Mesodermal cell (in vitro differentiated cells): ENCODE measurements around the gene IPMK.

Source experiments
- H3K27ac ChIP-seq: 2 replicates; pipeline ENCODE4 v1.7.0; 2013; ENCODE audit warnings: mild to moderate bottlenecking, low read depth, low read length, moderate library complexity; ENCODE audit not compliant: severe bottlenecking
- H3K36me3 ChIP-seq: 2 replicates; pipeline ENCODE4 v1.7.1; 2013; ENCODE audit warnings: mild to moderate bottlenecking, low read length, moderate library complexity; ENCODE audit not compliant: control insufficient read depth, insufficient read depth
- H3K4me1 ChIP-seq: one replicate; pipeline ENCODE4 v1.7.1; 2013; ENCODE audit warnings: mild to moderate bottlenecking, low read length; ENCODE audit not compliant: insufficient read depth, control insufficient read depth, poor library complexity, severe bottlenecking
- H3K4me3 ChIP-seq: 2 replicates; pipeline ENCODE4 v1.7.0; 2013; ENCODE audit warnings: low read length, control low read depth, mild to moderate bottlenecking; ENCODE audit not compliant: insufficient read depth, poor library complexity, severe bottlenecking; ENCODE audit errors: extremely low read depth
- H3K9me3 ChIP-seq: 2 replicates; pipeline ENCODE4 v1.7.1; 2013; ENCODE audit warnings: mild to moderate bottlenecking, low read length, moderate library complexity; ENCODE audit not compliant: control insufficient read depth
- WGBS, 2 experiments: methylation state at CpG; one replicate each; pipeline ENCODE4 v1.1.5; 2013; ENCODE audit warnings: missing lambda C conversion rate in 2 of 2; ENCODE audit not compliant: insufficient coverage in 2 of 2; 5-methylcytosine and 5-hydroxymethylcytosine counted together

The IPMK gene

GRCh38 chr10:58179238-58179637 lies 88.5 kb downstream of the IPMK start:
- 100% methylated on average over 1 to 2 of the region's 2 CpGs for WGBS, 2 experiments
- no peak overlapping the region for H3K27ac ChIP-seq
- H3K4me3 ChIP-seq: no peak overlapping the region
- no peaks in the 10 kb centered on the region for H3K36me3 ChIP-seq
- no peaks in the 10 kb centered on the region for H3K9me3 ChIP-seq
- H3K4me1 ChIP-seq: peaks cover 13% of the 10 kb centered on the region

- no peak overlapping the region for H3K4me3 ChIP-seq
- no peak overlapping the region for H3K27ac ChIP-seq
- no peaks in the 10 kb centered on the region for H3K9me3 ChIP-seq
- no peaks in the 10 kb centered on the region for H3K36me3 ChIP-seq
- peaks cover 13% of the 10 kb centered on the region for H3K4me1 ChIP-seq
- 83% methylated on average over 1 of the region's 1 CpG; no CpG with 5 or more reads in 1 of the 2 experiments for WGBS, 2 experiments
Observed at GRCh38 chr10:58178811-58179210, 88.9 kb downstream of the IPMK start.

GRCh38 chr10:58177362-58177947 lies 90.2 kb downstream of the IPMK start:
- no CpG with 5 or more reads among the region's 3 CpGs for WGBS, 2 experiments
- Histone ChIP-seq H3K36me3 (no peaks in the 10 kb centered on the region), H3K9me3 (no peaks in the 10 kb centered on the region), H3K4me1 (peaks cover 13% of the 10 kb centered on the region), H3K27ac (no peak overlapping the region), H3K4me3 (no peak overlapping the region)

- no CpG with 5 or more reads among the region's 2 CpGs for WGBS, 2 experiments
- no peak overlapping the region for H3K4me3 ChIP-seq
- no peaks in the 10 kb centered on the region for H3K9me3 ChIP-seq
- no peak overlapping the region for H3K27ac ChIP-seq
- H3K36me3 ChIP-seq: no peaks in the 10 kb centered on the region
- peaks cover 13% of the 10 kb centered on the region for H3K4me1 ChIP-seq
Observed at GRCh38 chr10:58175990-58176900, 91.4 kb downstream of the IPMK start.

GRCh38 chr10:58174831-58175230 lies 92.9 kb downstream of the IPMK start:
- no peak overlapping the region for H3K4me3 ChIP-seq
- H3K9me3 ChIP-seq: no peaks in the 10 kb centered on the region
- WGBS, 2 experiments: no CpG with 5 or more reads among the region's 5 CpGs
- H3K36me3 ChIP-seq: no peaks in the 10 kb centered on the region
- H3K27ac ChIP-seq: no peak overlapping the region
- peaks cover 13% of the 10 kb centered on the region for H3K4me1 ChIP-seq

GRCh38 chr10:58173391-58173790 lies 94.3 kb downstream of the IPMK start:
- no peak overlapping the region for H3K4me3 ChIP-seq
- WGBS, 2 experiments: no CpG with 5 or more reads among the region's 2 CpGs
- H3K9me3 ChIP-seq: no peaks in the 10 kb centered on the region
- no peaks in the 10 kb centered on the region for H3K36me3 ChIP-seq
- H3K4me1 ChIP-seq: peaks cover 2% of the 10 kb centered on the region
- no peak overlapping the region for H3K27ac ChIP-seq

- H3K4me1 ChIP-seq: no peaks in the 10 kb centered on the region
- no CpG with 5 or more reads among the region's 1 CpG for WGBS, 2 experiments
- H3K36me3 ChIP-seq: no peaks in the 10 kb centered on the region
- H3K9me3 ChIP-seq: no peaks in the 10 kb centered on the region
- H3K4me3 ChIP-seq: no peak overlapping the region
- H3K27ac ChIP-seq: no peak overlapping the region
Observed at GRCh38 chr10:58171146-58171545, 96.5 kb downstream of the IPMK start.

GRCh38 chr10:58164517-58164916 lies 103.2 kb downstream of the IPMK start:
- 92 to 93% methylated on average over 2 to 4 of the region's 4 CpGs for WGBS, 2 experiments

GRCh38 chr10:58158806-58159205 lies 108.9 kb downstream of the IPMK start:
- Histone ChIP-seq H3K4me1 (peaks cover 3% of the 10 kb centered on the region), H3K9me3 (no peaks in the 10 kb centered on the region), H3K4me3 (no peak overlapping the region), H3K27ac (no peak overlapping the region), H3K36me3 (no peaks in the 10 kb centered on the region)
- 91% methylated on average over 2 to 4 of the region's 4 CpGs for WGBS, 2 experiments

More at GRCh38 chr10:58164517-58164916, 103.2 kb downstream of the IPMK start:
- no peak overlapping the region for H3K27ac ChIP-seq
- no peaks in the 10 kb centered on the region for H3K36me3 ChIP-seq
- H3K9me3 ChIP-seq: no peaks in the 10 kb centered on the region
- no peak overlapping the region for H3K4me3 ChIP-seq
- H3K4me1 ChIP-seq: no peaks in the 10 kb centered on the region

GRCh38 chr10:58157076-58157766 lies 110.5 kb downstream of the IPMK start:
- 84 to 89% methylated on average over 5 to 6 of the region's 7 CpGs for WGBS, 2 experiments
- Histone ChIP-seq H3K4me1 (peaks cover 3% of the 10 kb centered on the region), H3K27ac (no peak overlapping the region)

More at GRCh38 chr10:58157076-58157766, 110.5 kb downstream of the IPMK start:
- H3K9me3 ChIP-seq: no peaks in the 10 kb centered on the region
- H3K4me3 ChIP-seq: no peak overlapping the region
- no peaks in the 10 kb centered on the region for H3K36me3 ChIP-seq
